ENCODE results near the gene CACNA1C.

Gene CACNA1C

GRCh38 chr12:2393016-2393415, 340.2 kb downstream of the CACNA1C start:
- H2AFZ ChIP-seq (ENCODE audit: low read depth, low read length), result no peak overlapping the region
- H3K27me3 ChIP-seq (ENCODE audit: insufficient read depth, low read length, poor library complexity), result peaks cover 11% of the 10 kb centered on the region
- H3K27ac ChIP-seq (ENCODE audit: low read length), result no peak overlapping the region
- no peaks in the 10 kb centered on the region for H3K9me3 ChIP-seq (ENCODE audit: insufficient read depth, low read length, severe bottlenecking)
- no peak overlapping the region for H3K4me3 ChIP-seq (ENCODE audit: low read depth in 1 of 2, low read length in 2 of 2)
- H3K4me2 ChIP-seq (ENCODE audit: insufficient read depth, low read length), result no peak overlapping the region
- ATAC-seq (ENCODE audit: insufficient read depth, low read depth), result no peak
- no peak for DNase-seq
- no peaks in the 10 kb centered on the region for H3K79me2 ChIP-seq (ENCODE audit: insufficient read depth, low read length)
- no peaks in the 10 kb centered on the region for H3K4me1 ChIP-seq (ENCODE audit: insufficient read depth, low read length)
- no peaks in the 10 kb centered on the region for H4K20me1 ChIP-seq (ENCODE audit: insufficient read depth, low read length)
- no peaks in the 10 kb centered on the region for H3K36me3 ChIP-seq (ENCODE audit: insufficient read depth, low read length)
- H3K9ac ChIP-seq (ENCODE audit: low read depth, low read length), result no peak overlapping the region
- TF ChIP-seq CTCF (IDR thresholded peaks at IDR 0.05; ENCODE audit: borderline replicate concordance, extremely low read depth, low read length, poor library complexity, severe bottlenecking) (no peak), EZH2 (IDR thresholded peaks at IDR 0.05; ENCODE audit: borderline replicate concordance, low read depth, low read length, severe bottlenecking) (no peak)

- Histone ChIP-seq H2AFZ (ENCODE audit: low read depth, low read length) (no peak overlapping the region), H3K4me2 (ENCODE audit: insufficient read depth, low read length) (no peak overlapping the region), H3K4me1 (ENCODE audit: insufficient read depth, low read length) (no peaks in the 10 kb centered on the region), H3K36me3 (ENCODE audit: insufficient read depth, low read length) (no peaks in the 10 kb centered on the region), H4K20me1 (ENCODE audit: insufficient read depth, low read length) (no peaks in the 10 kb centered on the region), H3K9me3 (ENCODE audit: insufficient read depth, low read length, severe bottlenecking) (no peaks in the 10 kb centered on the region), H3K27ac (ENCODE audit: low read length) (no peak overlapping the region), H3K79me2 (ENCODE audit: insufficient read depth, low read length) (no peaks in the 10 kb centered on the region), H3K27me3 (ENCODE audit: insufficient read depth, low read length, poor library complexity) (peaks cover 11% of the 10 kb centered on the region), H3K4me3 (ENCODE audit: low read depth in 1 of 2, low read length in 2 of 2) (no peak overlapping the region), H3K9ac (ENCODE audit: low read depth, low read length) (no peak overlapping the region)
- DNase-seq (no peak), ATAC-seq (ENCODE audit: insufficient read depth, low read depth) (no peak)
- no peak for TF ChIP-seq CTCF (IDR thresholded peaks at IDR 0.05; ENCODE audit: borderline replicate concordance, extremely low read depth, low read length, poor library complexity, severe bottlenecking)
- TF ChIP-seq EZH2 (IDR thresholded peaks at IDR 0.05; ENCODE audit: borderline replicate concordance, low read depth, low read length, severe bottlenecking), result no peak
These were observed 341.2 kb downstream of the CACNA1C start for GRCh38 chr12:2393996-2394395.

GRCh38 chr12:2395354-2395977, 342.7 kb downstream of the CACNA1C start:
- no peaks in the 10 kb centered on the region for H3K9me3 ChIP-seq (ENCODE audit: insufficient read depth, low read length, severe bottlenecking)
- no peaks in the 10 kb centered on the region for H3K79me2 ChIP-seq (ENCODE audit: insufficient read depth, low read length)
- no peak overlapping the region for H3K4me2 ChIP-seq (ENCODE audit: insufficient read depth, low read length)
- DNase-seq (peak; percentile 48), ATAC-seq (ENCODE audit: insufficient read depth, low read depth) (0 out of 3 replicates have a peak, but pooled peaks have one; percentile 40)
- TF ChIP-seq CTCF (IDR thresholded peaks at IDR 0.05; ENCODE audit: borderline replicate concordance, extremely low read depth, low read length, poor library complexity, severe bottlenecking) (peak; percentile 81), EZH2 (IDR thresholded peaks at IDR 0.05; ENCODE audit: borderline replicate concordance, low read depth, low read length, severe bottlenecking) (no peak)
- peaks cover 11% of the 10 kb centered on the region for H3K27me3 ChIP-seq (ENCODE audit: insufficient read depth, low read length, poor library complexity)
- no peaks in the 10 kb centered on the region for H4K20me1 ChIP-seq (ENCODE audit: insufficient read depth, low read length)
- H3K36me3 ChIP-seq (ENCODE audit: insufficient read depth, low read length), result no peaks in the 10 kb centered on the region
- no peak overlapping the region for H3K9ac ChIP-seq (ENCODE audit: low read depth, low read length)
- H2AFZ ChIP-seq (ENCODE audit: low read depth, low read length), result no peak overlapping the region
- no peak overlapping the region for H3K4me3 ChIP-seq (ENCODE audit: low read depth in 1 of 2, low read length in 2 of 2)
- no peaks in the 10 kb centered on the region for H3K4me1 ChIP-seq (ENCODE audit: insufficient read depth, low read length)
- H3K27ac ChIP-seq (ENCODE audit: low read length), result no peak overlapping the region

Measured in DND-41 (cell line).